ENCODE data around the gene GLRX.
A peak's percentile ranks its signal among the peaks of the same experiment; 100 is the strongest.

Gene GLRX

GRCh38 chr5:95809414-95809960 is 13.0 kb downstream of the GLRX start:
- no peak for DNase-seq (ENCODE audit: low read depth in 2 of 2, low spot score in 1 of 2)

GRCh38 chr5:95808686-95809413 is 13.7 kb downstream of the GLRX start:
- peak; percentile 38 to 59 for DNase-seq (ENCODE audit: low read depth in 2 of 2, low spot score in 1 of 2)

- DNase-seq (ENCODE audit: low read depth in 2 of 2, low spot score in 1 of 2): no peak
These were observed 14.4 kb downstream of the GLRX start for GRCh38 chr5:95808013-95808685.

GRCh38 chr5:95806687-95807086 is 15.8 kb downstream of the GLRX start:
- DNase-seq (ENCODE audit: low read depth in 2 of 2, low spot score in 1 of 2): no peak

- no peak for DNase-seq (ENCODE audit: low read depth in 2 of 2, low spot score in 1 of 2)
These were observed 17.6 kb downstream of the GLRX start for GRCh38 chr5:95804736-95805539.

GRCh38 chr5:95803271-95804148 is 19.0 kb downstream of the GLRX start:
- no peak for DNase-seq (ENCODE audit: low read depth in 2 of 2, low spot score in 1 of 2)

- no peak for DNase-seq (ENCODE audit: low read depth in 2 of 2, low spot score in 1 of 2)
These were observed 20.6 kb downstream of the GLRX start for GRCh38 chr5:95801961-95802360.

GRCh38 chr5:95801532-95801931 is 21.0 kb downstream of the GLRX start:
- no peak for DNase-seq (ENCODE audit: low read depth in 2 of 2, low spot score in 1 of 2)

- no peak for DNase-seq (ENCODE audit: low read depth in 2 of 2, low spot score in 1 of 2)
These were observed 22.0 kb downstream of the GLRX start for GRCh38 chr5:95800553-95800952.

- DNase-seq (ENCODE audit: low read depth in 2 of 2, low spot score in 1 of 2): no peak
These were observed 23.2 kb downstream of the GLRX start for GRCh38 chr5:95799191-95799835.

- no peak for DNase-seq (ENCODE audit: low read depth in 2 of 2, low spot score in 1 of 2)
These were observed 24.0 kb downstream of the GLRX start for GRCh38 chr5:95798545-95798944.

- DNase-seq (ENCODE audit: low read depth in 2 of 2, low spot score in 1 of 2): no peak
These were observed 24.5 kb downstream of the GLRX start for GRCh38 chr5:95798048-95798447.

GRCh38 chr5:95797301-95797700 is 25.2 kb downstream of the GLRX start:
- no peak for DNase-seq (ENCODE audit: low read depth in 2 of 2, low spot score in 1 of 2)

GRCh38 chr5:95794070-95794516 is 28.4 kb downstream of the GLRX start:
- DNase-seq (ENCODE audit: low read depth in 2 of 2, low spot score in 1 of 2): no peak

GRCh38 chr5:95791751-95792150 is 30.8 kb downstream of the GLRX start:
- DNase-seq (ENCODE audit: low read depth in 2 of 2, low spot score in 1 of 2): no peak

GRCh38 chr5:95788493-95788892 is 34.0 kb downstream of the GLRX start:
- no peak for DNase-seq (ENCODE audit: low read depth in 2 of 2, low spot score in 1 of 2)

- no peak for DNase-seq (ENCODE audit: low read depth in 2 of 2, low spot score in 1 of 2)
These were observed 35.6 kb downstream of the GLRX start for GRCh38 chr5:95786821-95787418.

GRCh38 chr5:95784514-95785302 is 37.8 kb downstream of the GLRX start:
- DNase-seq (ENCODE audit: low read depth in 2 of 2, low spot score in 1 of 2): no peak

GRCh38 chr5:95783661-95784060 is 38.9 kb downstream of the GLRX start:
- no peak for DNase-seq (ENCODE audit: low read depth in 2 of 2, low spot score in 1 of 2)

Measured in stimulated activated CD8-positive, alpha-beta memory T cell treated with anti-CD3 and anti-CD28 coated beads, Interleukin-4, amount 100 ng/mL, for 1 hour (primary cell).